ENCODE data around the gene HPS4. TPM values are rescaled to one million over a fixed set of nuclear protein-coding genes. Genes with fewer than 3 reads are reported as not detected.

Gene HPS4
- polyA plus RNA-seq, 1 donor, result 14.0 TPM

- no peak for DNase-seq (ENCODE audit: low read depth)
Measured at GRCh38 chr22:26499188-26499703, 15.7 kb upstream of the HPS4 start.

DNA sequence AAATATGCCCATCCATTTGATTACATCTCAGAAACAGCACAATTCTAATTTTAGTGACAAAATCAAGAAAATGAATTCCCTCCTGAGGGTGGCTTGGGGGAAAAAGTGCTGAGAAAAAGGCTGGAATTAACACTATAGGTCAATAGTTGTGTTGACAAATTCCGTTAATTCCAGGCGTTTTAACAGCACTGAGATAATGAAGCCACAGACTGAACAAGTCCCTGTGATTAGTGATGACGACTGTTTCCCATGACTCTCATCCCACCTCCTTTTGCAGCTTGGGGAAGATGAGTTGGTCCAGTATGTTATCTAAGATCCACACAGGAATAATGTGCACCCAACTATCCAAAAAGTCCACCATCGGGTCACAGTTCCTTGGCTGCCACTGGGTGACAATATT is 12.9 kb upstream of the HPS4 start:
- DNase-seq (ENCODE audit: low read depth), result no peak

DNA sequence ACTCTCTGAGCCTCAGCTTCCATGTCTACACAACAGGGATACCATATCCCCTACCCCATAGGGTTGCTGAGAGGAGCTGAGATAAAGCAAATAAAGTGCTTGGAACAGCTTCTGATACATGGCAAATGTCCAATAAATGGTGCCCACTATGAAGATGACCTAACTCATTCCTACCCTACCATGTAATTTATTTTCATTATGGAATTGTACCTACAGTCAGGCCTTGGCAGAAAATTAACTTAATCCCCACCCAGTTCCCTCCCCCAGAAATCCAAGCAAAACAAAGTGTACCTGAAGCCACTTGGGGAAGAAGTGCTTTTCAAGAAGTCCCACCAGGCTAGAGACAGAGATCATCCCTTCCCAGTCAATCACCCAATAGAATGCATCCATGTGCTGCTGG is 10.9 kb upstream of the HPS4 start:
- DNase-seq (ENCODE audit: low read depth), result no peak

GRCh38 chr22:26492220-26492619 is 8.6 kb upstream of the HPS4 start:
- no peak for DNase-seq (ENCODE audit: low read depth)

DNA sequence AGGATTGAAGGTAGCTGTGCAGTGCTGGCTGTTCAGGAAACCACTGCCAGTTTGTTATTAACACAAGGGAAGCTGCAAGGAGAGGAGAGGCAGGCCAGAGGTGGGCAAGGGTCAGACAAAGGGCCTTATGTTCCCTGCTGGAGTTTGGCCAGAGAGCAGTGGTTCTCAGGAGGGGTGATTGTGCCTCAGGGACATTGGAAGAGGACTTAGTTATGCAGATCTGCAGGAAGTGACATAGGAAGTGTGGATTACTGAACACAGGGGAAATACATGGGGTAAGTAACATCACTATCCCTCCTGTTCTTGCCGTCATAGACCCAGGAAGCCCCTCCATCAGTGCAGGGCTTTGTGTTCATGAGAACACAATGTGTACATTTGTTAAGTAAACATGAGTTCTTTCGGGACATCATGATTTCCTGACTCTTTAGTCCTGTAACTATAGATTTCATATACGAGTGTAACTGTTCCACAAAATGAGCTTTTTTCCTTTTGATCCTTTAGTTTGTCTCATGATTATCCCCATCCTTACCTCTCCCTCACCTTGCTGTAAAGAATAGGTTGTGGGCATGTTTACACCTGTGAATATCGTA is 6.0 kb upstream of the HPS4 start:
- no peak for DNase-seq (ENCODE audit: low read depth)

DNA sequence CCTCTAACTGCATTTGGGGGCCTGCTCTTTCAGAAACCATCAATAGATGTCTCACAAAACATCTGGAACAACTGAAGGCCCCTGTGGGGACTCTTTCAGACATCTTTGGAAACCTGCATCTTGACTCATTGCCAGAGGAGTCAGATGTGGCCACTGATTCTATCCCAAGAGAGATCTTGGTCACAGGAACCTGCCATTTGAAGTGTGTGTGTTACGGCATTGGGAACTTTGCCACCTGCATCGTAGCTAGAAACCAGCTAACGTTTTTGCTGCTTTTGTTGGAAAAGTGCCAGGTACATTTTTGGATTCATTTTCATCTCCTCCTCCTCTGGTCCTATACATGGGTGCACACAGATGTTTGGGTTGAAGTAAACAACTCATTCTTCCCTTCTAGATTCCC is 4.4 kb upstream of the HPS4 start:
- no peak for DNase-seq (ENCODE audit: low read depth)

DNA sequence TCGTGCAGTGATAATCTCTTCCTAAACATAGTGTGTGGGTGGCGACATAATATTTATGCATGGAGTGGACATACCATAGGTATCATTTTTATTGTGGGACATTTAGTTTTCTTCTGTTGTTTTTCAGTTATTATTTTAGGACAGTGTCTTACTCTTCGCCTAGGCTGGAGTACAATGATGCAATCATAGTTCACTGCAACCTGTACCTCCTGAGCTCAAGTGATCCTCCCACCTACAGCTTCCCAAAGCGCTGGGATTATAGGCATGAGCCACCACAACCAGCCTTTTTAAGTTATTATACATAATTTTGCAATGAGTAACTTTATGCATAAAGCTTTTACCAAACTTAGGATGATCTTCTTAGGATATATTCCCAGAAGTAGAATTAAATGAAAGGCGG is 2.8 kb upstream of the HPS4 start:
- DNase-seq (ENCODE audit: low read depth), result no peak

DNA sequence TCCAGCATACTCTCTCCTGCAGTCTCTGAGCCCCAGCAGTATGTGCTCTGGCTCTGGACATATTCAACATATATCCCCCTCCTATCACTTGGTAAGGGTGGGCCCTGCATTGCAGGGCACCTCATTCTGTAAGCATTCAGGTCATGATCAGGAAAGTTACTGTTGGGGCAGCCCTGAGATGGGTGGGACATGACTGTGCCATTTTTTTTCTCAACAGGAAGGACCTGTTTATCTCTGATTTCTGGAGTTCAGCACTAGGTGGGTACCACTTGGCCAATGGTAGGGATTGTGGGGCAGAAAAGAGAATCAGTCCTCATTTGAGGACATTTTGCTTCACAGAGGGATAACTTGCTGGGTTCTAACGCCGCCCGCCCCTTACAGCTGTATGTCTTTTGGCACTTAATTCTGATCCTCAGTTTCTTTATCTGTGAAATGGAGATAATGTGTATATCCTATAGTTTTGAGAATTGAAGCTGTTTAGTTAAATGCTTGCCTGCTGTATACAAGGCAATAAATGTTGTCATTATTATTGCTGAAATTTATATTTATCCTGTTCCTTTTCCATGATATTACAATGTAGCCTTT is 2.3 kb upstream of the HPS4 start:
- no peak for DNase-seq (ENCODE audit: low read depth)

DNA sequence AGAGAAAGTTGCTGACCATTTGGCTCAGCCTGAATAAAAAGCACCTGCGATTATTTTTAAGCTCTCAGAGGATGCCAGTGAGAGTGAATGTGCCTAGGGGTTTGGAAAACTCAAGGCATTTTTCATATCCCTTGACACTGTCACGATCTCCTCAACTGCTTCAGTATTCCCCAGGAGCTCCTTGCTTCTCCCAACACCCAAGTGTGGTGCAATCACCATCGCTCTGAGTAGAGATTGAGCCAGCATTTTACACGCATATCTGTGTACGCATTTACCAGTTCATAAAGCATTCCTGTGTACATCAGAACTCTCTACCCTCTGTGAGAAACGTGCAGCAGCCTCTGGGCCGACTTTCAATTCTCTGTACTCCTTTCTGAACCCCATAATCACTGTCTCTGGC is 1.4 kb upstream of the HPS4 start:
- no peak for DNase-seq (ENCODE audit: low read depth)

- no peak for DNase-seq (ENCODE audit: low read depth)
Measured at GRCh38 chr22:26484360-26484706, 750 bp upstream of the HPS4 start.

DNA sequence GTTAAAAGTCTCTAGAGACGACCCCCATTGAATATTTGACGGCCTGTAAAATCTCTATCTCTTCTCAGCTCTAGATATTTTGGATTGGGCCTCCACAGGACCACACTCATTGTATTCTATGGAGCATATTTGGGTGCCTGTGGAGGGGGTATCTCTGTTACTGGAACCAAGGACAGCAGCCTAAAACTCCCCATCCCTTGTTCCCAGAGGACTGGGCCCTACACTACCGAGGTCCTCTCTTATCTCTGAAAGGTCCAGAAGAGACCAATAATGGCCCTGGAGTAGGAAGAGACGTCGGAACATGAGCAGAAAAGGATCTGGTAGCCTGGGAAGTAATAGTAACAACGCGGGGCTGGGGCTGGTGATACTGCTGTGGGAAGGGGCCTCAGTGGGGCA is 542 bp downstream of the HPS4 start:
- DNase-seq (ENCODE audit: low read depth), result no peak

GRCh38 chr22:26482161-26482560 is 1.4 kb downstream of the HPS4 start:
- DNase-seq (ENCODE audit: low read depth), result no peak

DNA sequence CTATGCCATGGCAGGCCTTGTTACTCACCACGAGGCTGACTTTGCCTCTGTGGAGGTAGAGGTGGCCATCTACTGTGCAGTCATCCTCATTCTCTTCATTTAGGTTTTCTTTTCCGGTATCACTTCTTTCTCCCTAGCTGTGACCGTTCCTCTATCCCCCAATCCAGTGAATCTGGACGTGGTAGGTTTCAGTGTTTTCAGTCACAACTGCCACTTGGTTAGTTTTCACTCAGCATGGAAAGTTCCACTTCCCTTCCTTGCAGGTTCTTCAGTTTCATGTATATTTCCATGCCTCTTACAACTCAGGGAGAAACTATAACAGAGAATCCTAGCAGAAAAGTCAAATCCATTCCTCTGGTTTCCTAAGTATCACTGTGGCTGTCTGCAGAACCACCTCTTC is 1.9 kb downstream of the HPS4 start:
- no peak for DNase-seq (ENCODE audit: low read depth)

DNA sequence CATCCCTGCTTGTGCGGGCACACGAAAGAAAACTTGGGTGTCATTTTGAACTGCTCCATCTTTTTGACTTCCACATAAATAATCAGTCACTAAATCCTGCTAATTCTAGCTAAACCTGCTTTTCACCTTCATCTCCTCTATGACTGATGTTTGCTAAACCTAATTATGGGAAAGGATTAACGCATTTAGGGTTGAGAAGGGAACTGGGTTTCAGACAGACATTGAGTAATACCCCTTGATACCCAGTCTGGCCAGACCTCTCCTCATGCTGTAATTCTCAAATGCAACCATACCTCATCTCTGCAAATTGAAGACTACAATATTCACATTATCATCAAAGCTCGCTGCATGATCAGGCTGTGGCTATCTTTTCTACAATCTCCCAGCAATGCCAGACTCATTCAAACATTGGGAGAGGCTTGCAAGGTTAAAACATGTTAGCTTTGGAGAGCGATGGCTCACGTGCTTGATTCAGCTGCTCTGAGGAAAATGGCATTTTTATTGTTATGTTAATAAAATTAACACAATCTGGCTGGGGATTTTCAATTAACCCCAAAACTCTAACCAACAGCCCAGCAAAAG is 2.4 kb downstream of the HPS4 start:
- DNase-seq (ENCODE audit: low read depth), result no peak

GRCh38 chr22:26480611-26480932 is 3.0 kb downstream of the HPS4 start:
- DNase-seq (ENCODE audit: low read depth), result no peak

DNA sequence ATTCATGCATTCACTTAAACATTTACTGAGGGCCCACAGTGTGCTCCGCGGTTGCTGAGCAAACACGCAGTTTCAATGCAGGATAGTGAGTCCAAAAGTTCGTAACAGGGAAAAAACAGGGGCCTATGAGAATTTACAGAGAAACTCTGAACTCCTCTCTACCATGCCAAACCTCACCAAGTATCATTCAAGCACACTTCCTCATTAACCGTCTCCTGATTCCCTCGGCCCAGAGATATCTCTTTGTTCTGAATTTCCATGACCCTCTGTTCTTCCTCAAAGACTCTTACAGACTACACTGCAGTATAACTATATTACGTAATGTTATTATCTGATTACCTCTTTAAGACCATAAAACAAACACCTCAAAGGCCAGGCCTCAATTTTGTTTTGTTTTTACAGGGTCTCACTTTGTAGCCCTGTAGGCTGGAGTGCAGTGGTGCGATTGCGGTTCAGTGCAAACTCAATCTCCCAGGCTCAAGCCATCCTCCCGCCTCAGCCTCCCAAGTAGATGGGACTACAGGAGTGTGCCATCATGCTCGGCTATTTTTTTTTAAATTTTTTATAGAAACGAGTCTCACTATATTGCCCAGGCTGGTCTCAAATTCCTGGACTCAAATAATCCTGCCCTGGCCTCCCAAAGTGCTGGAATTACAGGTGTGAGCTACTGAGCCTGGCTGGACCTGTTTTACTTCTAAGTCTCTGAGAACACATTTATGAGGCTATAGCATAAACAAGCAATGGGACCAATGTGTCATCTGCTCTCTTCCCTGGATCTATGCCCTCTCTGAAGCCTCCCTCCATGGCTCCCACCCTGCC is 3.6 kb downstream of the HPS4 start:
- no peak for DNase-seq (ENCODE audit: low read depth)

DNA sequence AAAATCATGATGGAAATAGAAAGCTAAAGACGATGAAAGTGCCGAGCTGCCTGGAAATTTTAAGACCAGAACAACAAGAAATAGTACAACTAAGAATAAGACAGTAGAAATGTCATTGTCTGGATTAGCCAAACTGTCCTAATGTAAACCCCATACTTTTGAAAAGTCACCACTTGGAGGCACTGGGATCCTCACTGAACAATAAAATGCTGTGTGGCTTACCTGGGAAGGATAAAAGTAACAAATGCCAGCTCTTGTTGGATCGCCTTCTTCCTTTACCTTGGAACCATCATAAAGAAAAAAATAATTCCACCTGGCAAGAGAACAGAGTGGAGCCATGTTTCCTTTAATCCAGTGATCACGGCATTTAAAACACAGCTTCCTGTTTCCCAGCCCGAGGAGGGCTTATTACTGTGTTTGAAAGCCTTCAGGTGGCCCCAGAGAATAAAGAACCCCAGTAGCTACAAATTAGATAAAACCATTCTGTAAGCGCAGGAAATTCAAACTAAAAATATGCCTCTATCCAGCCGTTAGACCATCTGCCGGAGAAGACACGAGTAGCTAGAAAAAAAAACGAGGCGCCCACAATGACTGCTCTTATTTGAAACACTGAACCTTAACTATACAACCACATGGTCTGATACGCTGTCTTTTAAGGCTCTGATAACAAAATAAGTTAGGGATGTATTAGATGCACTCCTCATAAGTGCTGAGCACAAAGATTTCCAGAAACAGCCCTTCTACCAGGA is 4.4 kb downstream of the HPS4 start:
- DNase-seq (ENCODE audit: low read depth), result no peak

DNA sequence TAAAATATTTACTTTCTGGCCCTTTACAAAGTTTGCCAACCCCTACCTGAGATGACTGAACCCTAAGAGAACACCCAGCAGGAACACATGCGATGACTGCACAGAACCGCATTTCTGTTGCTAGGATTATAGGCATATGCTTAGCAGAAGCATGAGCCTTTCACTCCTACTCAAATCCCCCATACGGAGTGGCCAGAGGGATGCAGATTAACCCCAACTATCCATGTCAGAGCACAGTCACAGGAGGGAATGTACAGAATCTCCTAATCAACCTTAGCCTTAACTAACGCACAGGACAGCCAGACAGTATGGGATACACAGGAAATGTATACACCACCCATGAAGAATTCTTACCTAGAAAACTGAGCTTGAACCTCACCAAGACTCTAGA is 6.2 kb downstream of the HPS4 start:
- no peak for DNase-seq (ENCODE audit: low read depth)

GRCh38 chr22:26476705-26477340 is 6.8 kb downstream of the HPS4 start:
- no peak for DNase-seq (ENCODE audit: low read depth)

- DNase-seq (ENCODE audit: low read depth), result no peak
Measured at GRCh38 chr22:26474682-26475081, 8.9 kb downstream of the HPS4 start.

- DNase-seq (ENCODE audit: low read depth), result no peak
Measured at GRCh38 chr22:26471522-26471921, 12.1 kb downstream of the HPS4 start.

GRCh38 chr22:26470807-26471206 is 12.8 kb downstream of the HPS4 start:
- no peak for DNase-seq (ENCODE audit: low read depth)

Measured in forelimb muscle (tissue), 1 donor.